ENCODE results near the gene ROBO2. TPM values are rescaled to one million over a fixed set of nuclear protein-coding genes. Genes with fewer than 3 reads are reported as not detected.

ROBO2 gene
- polyA plus RNA-seq, 1 of the 3 experiments (the other 2 are of a cell fraction), result not detected

DNA sequence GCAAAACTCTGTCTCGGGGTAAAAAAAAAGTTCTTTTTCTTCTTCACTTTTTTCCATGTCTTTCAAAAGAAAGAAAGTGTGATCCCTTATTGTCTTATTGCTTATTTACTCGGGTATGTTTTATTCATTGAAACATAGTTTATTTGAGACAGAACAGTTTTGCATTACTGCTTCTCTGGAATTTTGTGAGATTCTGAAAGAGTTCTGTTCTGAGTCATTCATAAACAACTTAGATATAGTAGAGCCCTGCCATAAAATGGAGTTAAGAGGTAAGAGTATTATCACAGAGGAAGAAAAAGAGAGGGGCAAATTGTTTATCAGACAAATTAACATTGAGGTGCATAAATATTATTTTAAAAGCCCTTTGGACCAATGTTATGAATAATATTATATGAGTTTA lies 522.2 kb downstream of the ROBO2 start:
- ChIA-PET POLR2A (no interaction called here), CTCF (no interaction called here)
- no peaks in the 10 kb centered on the region for H4K20me1 ChIP-seq (ENCODE audit: insufficient read depth)
- DNase-seq, result no peak
- H3K36me3 ChIP-seq (replicated peaks in 1 of 2; ENCODE audit: control insufficient read depth in 1 of 2, insufficient read depth in 2 of 2, low read length in 1 of 2), result no peaks in the 10 kb centered on the region
- H3K27me3 ChIP-seq (ENCODE audit: insufficient read depth), result no peaks in the 10 kb centered on the region
- 34% methylated on average over 2 of the region's 2 CpGs for WGBS (ENCODE audit: low lambda C conversion rate)
- no peak overlapping the region for H2AFZ ChIP-seq (ENCODE audit: low read depth)
- H3K4me3 ChIP-seq (ENCODE audit: low read depth in 2 of 2, low read length in 1 of 2), result no peak overlapping the region
- no peaks in the 10 kb centered on the region for H3K79me2 ChIP-seq (ENCODE audit: insufficient read depth)
- no peak overlapping the region for H3K27ac ChIP-seq (ENCODE audit: low read depth in 2 of 2, low read length in 1 of 2)
- H3K4me1 ChIP-seq (ENCODE audit: control insufficient read depth in 1 of 2, insufficient read depth in 2 of 2, low read depth in 1 of 2, low read length in 1 of 2), result no peaks in the 10 kb centered on the region
- no peak overlapping the region for H3K9ac ChIP-seq
- H3K4me2 ChIP-seq, result no peak overlapping the region
- H3K9me2 ChIP-seq, result no peaks in the 10 kb centered on the region
- no peaks in the 10 kb centered on the region for H3F3A ChIP-seq (replicated peaks; ENCODE audit: insufficient read depth)
- no peak for TF ChIP-seq MEF2A (IDR thresholded peaks at IDR 0.05; ENCODE audit: borderline replicate concordance, low read depth)
- no peak for TF ChIP-seq MXI1 (IDR thresholded peaks at IDR 0.05; ENCODE audit: low read depth, low read length)
- TF ChIP-seq USF1 (IDR thresholded peaks at IDR 0.05; ENCODE audit: borderline replicate concordance, low read depth), result no peak
- no peak for TF ChIP-seq EZH2phosphoT487 (IDR thresholded peaks at IDR 0.05; ENCODE audit: borderline replicate concordance, low read depth)
- no peak for TF ChIP-seq FOSL2 (IDR thresholded peaks at IDR 0.05; ENCODE audit: borderline replicate concordance, low read depth)
- TF ChIP-seq RFX5 (IDR thresholded peaks at IDR 0.05; ENCODE audit: low read length), result no peak
- TF ChIP-seq CHD2 (IDR thresholded peaks at IDR 0.05; ENCODE audit: low read length, partially characterized antibody), result no peak
- TF ChIP-seq ELF1 (IDR thresholded peaks at IDR 0.05), result no peak
- no peak for TF ChIP-seq IRF3 (IDR thresholded peaks at IDR 0.05; ENCODE audit: low read depth, low read length)
- no peak for TF ChIP-seq TEAD4 (IDR thresholded peaks at IDR 0.05; ENCODE audit: borderline replicate concordance, insufficient read depth)
- no peak for TF ChIP-seq YY1 (IDR thresholded peaks at IDR 0.05; ENCODE audit: low read depth)
- TF ChIP-seq TAF1 (IDR thresholded peaks at IDR 0.05; ENCODE audit: borderline replicate concordance, low read depth, low read length), result no peak
- H3K9me3 ChIP-seq, result no peaks in the 10 kb centered on the region

DNA sequence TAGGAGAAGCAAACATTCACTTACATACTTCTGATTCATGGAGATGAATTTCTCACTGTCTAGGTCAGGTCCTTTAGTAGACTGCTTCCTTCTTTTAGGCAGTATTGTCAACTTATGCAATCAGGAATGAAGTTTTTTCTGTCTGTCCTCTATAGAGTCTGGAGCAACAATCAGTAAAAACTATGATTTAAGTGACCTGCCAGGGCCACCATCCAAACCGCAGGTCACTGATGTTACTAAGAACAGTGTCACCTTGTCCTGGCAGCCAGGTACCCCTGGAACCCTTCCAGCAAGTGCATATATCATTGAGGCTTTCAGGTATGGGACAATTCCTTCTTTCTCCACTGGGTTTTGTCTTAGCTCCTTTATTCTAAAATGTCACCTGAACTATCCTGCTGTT lies 523.1 kb downstream of the ROBO2 start:
- CTCF ChIA-PET, result no interaction called here
- TF ChIP-seq NRF1 (IDR thresholded peaks at IDR 0.05; ENCODE audit: low read depth, low read length) (no peak), CTCF (IDR thresholded peaks at IDR 0.05) (no peak), MAX (IDR thresholded peaks at IDR 0.05; ENCODE audit: low read depth) (no peak), MEF2A (IDR thresholded peaks at IDR 0.05; ENCODE audit: borderline replicate concordance, low read depth) (no peak), FOXJ3 (CRISPR knock-in tag; IDR thresholded peaks at IDR 0.05) (no peak), IRF3 (IDR thresholded peaks at IDR 0.05; ENCODE audit: low read depth, low read length) (no peak), YY1 (IDR thresholded peaks at IDR 0.05; ENCODE audit: low read depth) (no peak), TEAD4 (IDR thresholded peaks at IDR 0.05; ENCODE audit: borderline replicate concordance, insufficient read depth) (no peak), EP300 (IDR thresholded peaks at IDR 0.05; ENCODE audit: borderline replicate concordance in 1 of 2, low read depth in 1 of 2, low read length in 1 of 2) (no peak), ELF1 (IDR thresholded peaks at IDR 0.05) (no peak), RXRA (IDR thresholded peaks at IDR 0.05; ENCODE audit: borderline replicate concordance, low read depth) (no peak), EZH2phosphoT487 (IDR thresholded peaks at IDR 0.05; ENCODE audit: borderline replicate concordance, low read depth) (no peak), RFX5 (IDR thresholded peaks at IDR 0.05; ENCODE audit: low read length) (no peak), FOXM1 (IDR thresholded peaks at IDR 0.05; ENCODE audit: low read depth) (no peak), ZBTB33 (IDR thresholded peaks at IDR 0.05; ENCODE audit: borderline replicate concordance, low read depth) (no peak), FOSL2 (IDR thresholded peaks at IDR 0.05; ENCODE audit: borderline replicate concordance, low read depth) (no peak), TAF1 (IDR thresholded peaks at IDR 0.05; ENCODE audit: borderline replicate concordance, low read depth, low read length) (no peak)

More for the DNA sequence above, 523.1 kb downstream of the ROBO2 start:
- Histone ChIP-seq H3K4me3 (ENCODE audit: low read depth in 2 of 2, low read length in 1 of 2) (no peak overlapping the region), H3K9me2 (no peaks in the 10 kb centered on the region), H3K4me1 (ENCODE audit: control insufficient read depth in 1 of 2, insufficient read depth in 2 of 2, low read depth in 1 of 2, low read length in 1 of 2) (no peaks in the 10 kb centered on the region), H2AFZ (ENCODE audit: low read depth) (no peak overlapping the region), H3K4me2 (no peak overlapping the region), H3F3A (replicated peaks; ENCODE audit: insufficient read depth) (no peaks in the 10 kb centered on the region), H3K9ac (no peak overlapping the region), H3K79me2 (ENCODE audit: insufficient read depth) (no peaks in the 10 kb centered on the region), H3K27me3 (ENCODE audit: insufficient read depth) (no peaks in the 10 kb centered on the region), H4K20me1 (ENCODE audit: insufficient read depth) (no peaks in the 10 kb centered on the region), H3K9me3 (no peaks in the 10 kb centered on the region), H3K27ac (ENCODE audit: low read depth in 2 of 2, low read length in 1 of 2) (no peak overlapping the region), H3K36me3 (replicated peaks in 1 of 2; ENCODE audit: control insufficient read depth in 1 of 2, insufficient read depth in 2 of 2, low read length in 1 of 2) (no peaks in the 10 kb centered on the region)
- WGBS (ENCODE audit: low lambda C conversion rate), result 58% methylated on average over 1 of the region's 1 CpG
- no peak for DNase-seq
- POLR2A ChIA-PET, result no interaction called here

All from SK-N-SH (cell line).